ENCODE data around the gene ARAP1. TPM values are rescaled to one million over a fixed set of nuclear protein-coding genes. Genes with fewer than 3 reads are reported as not detected.

Gene ARAP1
- total and polyA plus RNA-seq, 2 of the 8 experiments (the other 6 are each of a cell fraction or from before 2014, with no cell fraction given) = 25.7 to 61.6 TPM

DNA sequence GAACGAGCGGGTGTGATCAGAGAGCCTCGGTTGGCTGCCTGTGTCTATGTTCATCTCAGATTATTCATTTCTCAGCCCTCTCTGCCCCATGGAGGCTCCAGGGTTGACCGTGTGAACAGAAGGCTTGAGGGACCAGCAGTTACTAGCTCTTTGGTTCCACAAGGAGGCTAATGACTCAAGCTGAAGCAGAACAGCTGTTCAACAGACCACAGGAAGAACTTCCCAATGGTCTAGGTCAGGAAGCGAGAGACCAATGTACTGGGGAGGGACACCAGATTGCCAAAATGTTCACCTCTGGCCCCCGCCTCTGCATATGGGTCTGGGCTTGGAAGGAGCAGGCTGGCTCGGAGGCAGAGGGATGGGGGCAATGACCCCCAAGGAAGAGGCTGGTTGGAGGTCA, 63.3 kb downstream of the ARAP1 start (continued):
- TF ChIP-seq, protein P1, sequence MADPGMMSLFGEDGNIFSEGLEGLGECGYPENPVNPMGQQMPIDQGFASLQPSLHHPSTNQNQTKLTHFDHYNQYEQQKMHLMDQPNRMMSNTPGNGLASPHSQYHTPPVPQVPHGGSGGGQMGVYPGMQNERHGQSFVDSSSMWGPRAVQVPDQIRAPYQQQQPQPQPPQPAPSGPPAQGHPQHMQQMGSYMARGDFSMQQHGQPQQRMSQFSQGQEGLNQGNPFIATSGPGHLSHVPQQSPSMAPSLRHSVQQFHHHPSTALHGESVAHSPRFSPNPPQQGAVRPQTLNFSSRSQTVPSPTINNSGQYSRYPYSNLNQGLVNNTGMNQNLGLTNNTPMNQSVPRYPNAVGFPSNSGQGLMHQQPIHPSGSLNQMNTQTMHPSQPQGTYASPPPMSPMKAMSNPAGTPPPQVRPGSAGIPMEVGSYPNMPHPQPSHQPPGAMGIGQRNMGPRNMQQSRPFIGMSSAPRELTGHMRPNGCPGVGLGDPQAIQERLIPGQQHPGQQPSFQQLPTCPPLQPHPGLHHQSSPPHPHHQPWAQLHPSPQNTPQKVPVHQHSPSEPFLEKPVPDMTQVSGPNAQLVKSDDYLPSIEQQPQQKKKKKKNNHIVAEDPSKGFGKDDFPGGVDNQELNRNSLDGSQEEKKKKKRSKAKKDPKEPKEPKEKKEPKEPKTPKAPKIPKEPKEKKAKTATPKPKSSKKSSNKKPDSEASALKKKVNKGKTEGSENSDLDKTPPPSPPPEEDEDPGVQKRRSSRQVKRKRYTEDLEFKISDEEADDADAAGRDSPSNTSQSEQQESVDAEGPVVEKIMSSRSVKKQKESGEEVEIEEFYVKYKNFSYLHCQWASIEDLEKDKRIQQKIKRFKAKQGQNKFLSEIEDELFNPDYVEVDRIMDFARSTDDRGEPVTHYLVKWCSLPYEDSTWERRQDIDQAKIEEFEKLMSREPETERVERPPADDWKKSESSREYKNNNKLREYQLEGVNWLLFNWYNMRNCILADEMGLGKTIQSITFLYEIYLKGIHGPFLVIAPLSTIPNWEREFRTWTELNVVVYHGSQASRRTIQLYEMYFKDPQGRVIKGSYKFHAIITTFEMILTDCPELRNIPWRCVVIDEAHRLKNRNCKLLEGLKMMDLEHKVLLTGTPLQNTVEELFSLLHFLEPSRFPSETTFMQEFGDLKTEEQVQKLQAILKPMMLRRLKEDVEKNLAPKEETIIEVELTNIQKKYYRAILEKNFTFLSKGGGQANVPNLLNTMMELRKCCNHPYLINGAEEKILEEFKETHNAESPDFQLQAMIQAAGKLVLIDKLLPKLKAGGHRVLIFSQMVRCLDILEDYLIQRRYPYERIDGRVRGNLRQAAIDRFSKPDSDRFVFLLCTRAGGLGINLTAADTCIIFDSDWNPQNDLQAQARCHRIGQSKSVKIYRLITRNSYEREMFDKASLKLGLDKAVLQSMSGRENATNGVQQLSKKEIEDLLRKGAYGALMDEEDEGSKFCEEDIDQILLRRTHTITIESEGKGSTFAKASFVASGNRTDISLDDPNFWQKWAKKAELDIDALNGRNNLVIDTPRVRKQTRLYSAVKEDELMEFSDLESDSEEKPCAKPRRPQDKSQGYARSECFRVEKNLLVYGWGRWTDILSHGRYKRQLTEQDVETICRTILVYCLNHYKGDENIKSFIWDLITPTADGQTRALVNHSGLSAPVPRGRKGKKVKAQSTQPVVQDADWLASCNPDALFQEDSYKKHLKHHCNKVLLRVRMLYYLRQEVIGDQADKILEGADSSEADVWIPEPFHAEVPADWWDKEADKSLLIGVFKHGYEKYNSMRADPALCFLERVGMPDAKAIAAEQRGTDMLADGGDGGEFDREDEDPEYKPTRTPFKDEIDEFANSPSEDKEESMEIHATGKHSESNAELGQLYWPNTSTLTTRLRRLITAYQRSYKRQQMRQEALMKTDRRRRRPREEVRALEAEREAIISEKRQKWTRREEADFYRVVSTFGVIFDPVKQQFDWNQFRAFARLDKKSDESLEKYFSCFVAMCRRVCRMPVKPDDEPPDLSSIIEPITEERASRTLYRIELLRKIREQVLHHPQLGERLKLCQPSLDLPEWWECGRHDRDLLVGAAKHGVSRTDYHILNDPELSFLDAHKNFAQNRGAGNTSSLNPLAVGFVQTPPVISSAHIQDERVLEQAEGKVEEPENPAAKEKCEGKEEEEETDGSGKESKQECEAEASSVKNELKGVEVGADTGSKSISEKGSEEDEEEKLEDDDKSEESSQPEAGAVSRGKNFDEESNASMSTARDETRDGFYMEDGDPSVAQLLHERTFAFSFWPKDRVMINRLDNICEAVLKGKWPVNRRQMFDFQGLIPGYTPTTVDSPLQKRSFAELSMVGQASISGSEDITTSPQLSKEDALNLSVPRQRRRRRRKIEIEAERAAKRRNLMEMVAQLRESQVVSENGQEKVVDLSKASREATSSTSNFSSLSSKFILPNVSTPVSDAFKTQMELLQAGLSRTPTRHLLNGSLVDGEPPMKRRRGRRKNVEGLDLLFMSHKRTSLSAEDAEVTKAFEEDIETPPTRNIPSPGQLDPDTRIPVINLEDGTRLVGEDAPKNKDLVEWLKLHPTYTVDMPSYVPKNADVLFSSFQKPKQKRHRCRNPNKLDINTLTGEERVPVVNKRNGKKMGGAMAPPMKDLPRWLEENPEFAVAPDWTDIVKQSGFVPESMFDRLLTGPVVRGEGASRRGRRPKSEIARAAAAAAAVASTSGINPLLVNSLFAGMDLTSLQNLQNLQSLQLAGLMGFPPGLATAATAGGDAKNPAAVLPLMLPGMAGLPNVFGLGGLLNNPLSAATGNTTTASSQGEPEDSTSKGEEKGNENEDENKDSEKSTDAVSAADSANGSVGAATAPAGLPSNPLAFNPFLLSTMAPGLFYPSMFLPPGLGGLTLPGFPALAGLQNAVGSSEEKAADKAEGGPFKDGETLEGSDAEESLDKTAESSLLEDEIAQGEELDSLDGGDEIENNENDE (IDR thresholded peaks at IDR 0.05; ENCODE audit: insufficient replicate concordance, low read length) = no peak
- TF ChIP-seq RAD21 (IDR thresholded peaks at IDR 0.05 in 1 of 2, conservative IDR thresholded peaks at IDR 0.05 in 1 of 2; ENCODE audit: low read depth in 2 of 2, low read length in 2 of 2) = no peak
- TF ChIP-seq, protein P2, sequence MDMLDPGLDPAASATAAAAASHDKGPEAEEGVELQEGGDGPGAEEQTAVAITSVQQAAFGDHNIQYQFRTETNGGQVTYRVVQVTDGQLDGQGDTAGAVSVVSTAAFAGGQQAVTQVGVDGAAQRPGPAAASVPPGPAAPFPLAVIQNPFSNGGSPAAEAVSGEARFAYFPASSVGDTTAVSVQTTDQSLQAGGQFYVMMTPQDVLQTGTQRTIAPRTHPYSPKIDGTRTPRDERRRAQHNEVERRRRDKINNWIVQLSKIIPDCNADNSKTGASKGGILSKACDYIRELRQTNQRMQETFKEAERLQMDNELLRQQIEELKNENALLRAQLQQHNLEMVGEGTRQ (IDR thresholded peaks at IDR 0.05; ENCODE audit: low read length) = no peak
- TF ChIP-seq POU5F1 (IDR thresholded peaks at IDR 0.05; ENCODE audit: low read depth, low read length) = no peak
- no peak for TF ChIP-seq TAF1 (IDR thresholded peaks at IDR 0.05; ENCODE audit: low read depth, low read length)
- TF ChIP-seq FOSL1 (IDR thresholded peaks at IDR 0.05; ENCODE audit: insufficient read depth, low read depth, low read length) = no peak
- TF ChIP-seq POLR2A (IDR thresholded peaks at IDR 0.05; ENCODE audit: control extremely low read depth in 1 of 2, low read depth in 2 of 2, low read length in 2 of 2) = no peak
- TF ChIP-seq EZH2 (IDR thresholded peaks at IDR 0.05; ENCODE audit: low read depth, low read length, severe bottlenecking) = no peak
- TF ChIP-seq SAP30 (IDR thresholded peaks at IDR 0.05; ENCODE audit: insufficient read depth, insufficient replicate concordance, low read length) = no peak
- TF ChIP-seq GTF2F1 (IDR thresholded peaks at IDR 0.05; ENCODE audit: borderline replicate concordance, low read depth, low read length) = no peak
- TF ChIP-seq CHD2 (IDR thresholded peaks at IDR 0.05; ENCODE audit: low read length) = no peak

All from H1 (cell line).